ENCODE results near the gene PRXL2A. TPM values are rescaled to one million over a fixed set of nuclear protein-coding genes. Genes with fewer than 3 reads are reported as not detected.
A peak's percentile ranks its signal among the peaks of the same experiment; 100 is the strongest.

The PRXL2A gene
- total RNA-seq, 1 donor = 6.5 TPM

DNA sequence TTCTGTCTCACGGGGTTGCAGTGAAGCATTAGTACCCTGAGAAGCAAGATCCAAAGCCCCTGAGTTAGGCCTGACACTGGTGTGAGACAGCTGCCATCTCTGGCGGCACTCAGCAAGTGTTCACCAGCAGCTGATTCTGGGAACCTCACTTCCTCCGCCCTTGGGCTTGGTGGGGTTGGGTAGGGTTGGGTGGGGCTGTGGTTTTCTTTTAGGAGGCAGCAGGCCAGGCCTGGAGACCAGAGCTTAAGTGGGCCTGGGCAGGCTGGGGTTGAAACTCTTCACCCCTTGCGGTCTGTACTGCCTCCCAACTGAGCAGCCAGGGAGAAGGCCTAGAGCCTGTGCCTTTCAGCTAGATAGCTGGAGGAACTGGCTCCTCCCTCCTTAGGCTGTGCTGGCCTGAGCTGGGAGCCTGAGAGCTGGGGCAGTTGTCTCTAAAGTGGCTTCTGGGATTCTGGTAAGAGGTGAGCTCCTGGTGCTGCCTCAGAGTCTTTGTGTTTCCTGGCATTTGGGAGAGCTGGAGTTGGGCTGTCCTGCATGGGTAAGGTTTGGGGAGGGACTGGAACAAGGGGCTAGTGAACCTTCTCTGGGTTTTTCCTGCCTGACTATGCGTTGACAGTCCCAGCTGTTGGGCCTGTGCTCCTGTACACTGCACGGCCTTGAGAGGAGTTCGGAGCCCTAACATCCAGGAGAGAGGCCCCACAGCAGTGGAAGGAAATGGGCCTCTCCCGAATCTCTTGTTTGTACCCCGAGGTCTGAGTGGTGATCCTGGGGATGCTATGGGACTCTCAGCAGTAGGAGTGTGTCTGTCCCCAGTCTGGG, 50.9 kb downstream of the PRXL2A start:
- peak in 2 of 3 donors; percentile 74 to 80 for DNase-seq (ENCODE audit: low read depth in 2 of 3, low spot score in 2 of 3)

DNA sequence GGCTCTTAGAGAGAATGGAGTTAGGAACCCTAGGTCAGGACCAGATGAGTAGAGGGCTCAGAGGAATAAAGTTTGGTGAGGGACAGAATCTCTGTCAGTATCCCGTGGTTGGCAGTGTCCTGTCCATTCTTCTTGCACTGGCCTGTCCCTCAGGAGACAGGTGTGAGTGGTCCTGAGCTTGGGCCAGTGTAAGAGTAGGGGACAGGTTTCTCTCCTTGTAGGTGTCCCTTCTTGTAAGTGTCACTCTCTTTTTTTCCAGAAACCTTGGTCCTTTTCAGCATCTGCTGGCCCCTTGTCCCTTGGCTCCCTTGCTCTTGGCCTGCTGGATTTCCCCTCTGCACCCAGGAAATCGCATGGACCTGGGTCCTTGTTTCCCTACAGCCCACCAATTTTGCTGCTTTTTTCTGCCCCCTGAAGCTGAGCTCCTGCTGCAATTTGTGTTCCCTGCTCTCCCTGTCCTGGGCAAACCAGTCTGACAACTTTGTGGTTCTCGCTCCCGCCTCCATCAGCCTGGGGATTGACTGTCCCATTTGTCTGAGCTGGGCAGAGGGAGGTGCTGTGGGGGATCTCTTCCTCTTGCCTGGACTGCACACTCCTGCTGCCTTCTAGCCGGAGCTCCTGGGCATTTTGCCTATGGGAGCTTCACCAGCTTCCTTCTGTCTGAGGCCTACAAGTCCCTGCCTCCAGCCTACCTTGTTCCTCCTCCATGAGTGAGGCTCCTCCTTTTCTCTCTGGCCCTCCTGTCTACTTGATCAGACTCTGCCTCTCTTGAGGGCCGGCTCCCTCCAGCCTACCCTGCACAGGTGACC, 52.3 kb downstream of the PRXL2A start:
- no peak for DNase-seq (ENCODE audit: low read depth in 2 of 3, low spot score in 2 of 3)

GRCh38 chr10:80461208-80462183, 53.1 kb downstream of the PRXL2A start:
- DNase-seq (ENCODE audit: low read depth in 2 of 3, low spot score in 2 of 3) = no peak

DNA sequence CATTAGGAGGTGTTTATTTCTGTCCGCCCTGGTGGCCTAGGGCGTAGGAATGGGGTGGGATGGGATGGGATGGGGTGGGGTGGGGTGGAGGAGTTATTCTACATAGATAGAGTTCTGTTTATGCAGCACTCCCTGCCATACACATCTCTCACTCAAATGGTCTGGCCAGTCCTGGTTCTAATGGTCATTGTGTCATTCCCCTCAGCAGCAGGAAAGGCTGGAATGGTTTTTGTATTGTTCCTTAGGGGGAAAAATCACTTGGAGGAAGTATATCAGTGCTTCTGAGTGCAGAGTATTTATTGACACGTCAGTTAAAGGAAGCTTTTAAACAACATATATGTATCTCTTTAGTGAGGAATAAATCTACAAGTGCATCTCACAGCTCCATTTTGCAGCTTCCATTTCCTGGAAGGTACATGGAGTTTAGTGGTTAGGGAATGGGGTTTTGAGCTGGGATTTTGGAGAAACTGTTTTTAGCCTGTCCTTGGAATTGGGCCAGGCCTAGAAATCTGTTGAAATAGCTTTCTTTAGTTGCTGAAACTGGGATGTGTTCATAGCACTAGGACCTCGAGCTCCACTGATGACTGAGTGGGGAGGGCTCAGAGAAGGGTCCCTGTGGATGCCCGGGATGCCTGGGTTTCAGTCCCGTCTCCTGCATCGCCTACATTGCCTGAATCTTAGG, 54.1 kb downstream of the PRXL2A start:
- no peak for DNase-seq (ENCODE audit: low read depth in 2 of 3, low spot score in 2 of 3)

- no peak for DNase-seq (ENCODE audit: low read depth in 2 of 3, low spot score in 2 of 3)
Measured at GRCh38 chr10:80462981-80463741, 54.8 kb downstream of the PRXL2A start.

DNA sequence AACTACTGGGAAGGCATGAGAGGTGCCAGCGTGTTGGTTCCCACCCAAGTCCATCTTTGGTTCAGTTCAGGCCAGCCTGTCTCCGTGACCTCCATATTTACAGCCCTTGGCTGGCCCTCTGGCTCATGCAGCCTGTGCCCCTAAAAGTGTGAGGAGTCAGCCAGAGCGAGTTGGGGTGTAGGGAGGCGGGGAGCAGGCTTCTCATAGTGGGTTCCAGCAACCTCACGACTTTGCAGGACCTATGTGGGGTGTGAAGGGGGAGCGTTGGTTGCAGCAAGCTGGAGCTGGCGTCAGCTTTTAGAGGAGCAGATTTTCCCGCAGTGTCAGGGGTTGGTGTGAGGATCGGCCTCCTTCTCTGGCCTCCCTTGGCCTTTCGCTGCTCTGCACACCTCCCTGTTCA, 55.5 kb downstream of the PRXL2A start:
- no peak for DNase-seq (ENCODE audit: low read depth in 2 of 3, low spot score in 2 of 3)

DNA sequence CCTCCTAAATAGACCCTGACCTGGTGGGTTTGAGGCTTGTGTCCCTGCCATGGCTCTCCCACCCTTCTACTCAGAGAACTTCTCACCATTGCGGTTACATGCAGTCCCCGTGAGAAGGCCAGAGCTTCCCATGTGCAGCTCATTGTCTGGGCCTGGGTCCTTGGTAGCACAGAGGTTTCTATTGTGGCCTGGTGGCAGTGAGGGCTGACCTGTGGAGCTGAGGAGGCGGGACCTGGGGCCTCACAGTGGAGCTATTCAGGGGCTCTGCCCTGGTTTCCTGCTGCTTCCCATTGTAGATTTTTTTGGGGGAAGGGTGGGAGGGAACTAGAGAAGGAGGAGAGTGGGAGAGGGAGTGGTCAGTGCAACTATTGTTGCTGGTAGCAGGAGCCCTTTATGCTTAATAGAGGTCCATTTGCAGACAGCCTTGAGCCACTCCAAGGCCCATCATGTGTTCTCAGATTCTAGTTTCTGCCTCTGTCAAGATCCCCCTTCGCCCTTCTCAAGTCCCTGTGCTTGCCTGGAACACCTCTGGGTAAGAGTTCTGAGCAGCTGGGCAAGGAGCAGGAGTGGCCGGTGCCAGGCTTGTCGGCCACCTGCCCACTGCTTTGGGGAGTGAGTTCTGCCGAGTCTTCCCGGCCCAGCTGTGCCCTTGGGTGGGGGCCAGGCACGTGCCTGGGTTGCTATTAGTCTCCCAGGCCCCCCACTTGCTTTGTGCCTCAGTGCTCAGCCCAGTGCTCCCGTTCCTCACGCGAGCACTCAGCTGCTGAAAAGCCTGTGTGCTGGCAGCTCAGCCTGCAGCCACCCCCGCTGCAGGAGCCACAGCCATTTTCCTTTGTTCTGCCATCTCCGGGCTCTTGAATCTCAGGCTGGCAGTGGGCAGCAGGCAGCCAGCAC, 56.5 kb downstream of the PRXL2A start:
- no peak for DNase-seq (ENCODE audit: low read depth in 2 of 3, low spot score in 2 of 3)

- no peak for DNase-seq (ENCODE audit: low read depth in 2 of 3, low spot score in 2 of 3)
Measured at GRCh38 chr10:80465451-80465835, 57.1 kb downstream of the PRXL2A start.

DNA sequence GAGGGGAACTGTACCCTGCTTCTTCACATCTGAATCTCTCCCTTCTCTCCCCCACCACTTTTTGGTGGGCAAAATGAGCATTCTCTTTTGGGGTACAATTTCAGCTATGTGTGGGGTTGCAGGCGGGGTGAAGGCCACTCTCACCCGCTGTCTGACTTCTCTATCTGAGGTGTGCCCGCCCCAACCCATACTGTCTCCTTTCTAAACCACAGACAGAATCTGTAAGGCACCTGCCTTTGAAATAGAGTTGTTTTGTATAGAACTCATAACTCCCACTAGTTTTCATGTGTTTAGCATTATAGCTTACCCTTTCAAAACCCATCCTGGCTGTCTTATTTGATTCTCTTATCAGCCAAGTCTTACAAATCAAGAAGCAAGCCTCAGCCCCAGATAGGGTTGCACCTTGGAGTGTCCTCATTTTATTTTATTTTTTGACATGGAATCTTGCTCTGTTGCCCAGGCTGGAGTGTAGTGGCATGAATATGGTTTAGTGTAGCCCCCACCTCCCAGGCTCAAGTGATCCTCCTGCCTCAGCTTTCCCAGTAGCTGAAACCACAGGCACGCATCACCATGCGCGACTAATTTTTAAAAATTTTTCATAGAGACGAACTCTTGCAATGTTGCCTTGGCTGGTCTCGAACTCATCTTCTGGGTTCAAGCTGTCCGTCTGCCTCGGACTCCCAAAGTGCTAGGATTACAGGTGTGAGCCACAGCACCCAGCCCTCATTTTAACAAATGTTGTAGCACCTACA, 57.7 kb downstream of the PRXL2A start:
- no peak for DNase-seq (ENCODE audit: low read depth in 2 of 3, low spot score in 2 of 3)

GRCh38 chr10:80466724-80467326, 58.5 kb downstream of the PRXL2A start:
- DNase-seq (ENCODE audit: low read depth in 2 of 3, low spot score in 2 of 3) = no peak

GRCh38 chr10:80468002-80468401, 59.7 kb downstream of the PRXL2A start:
- peak in 2 of 3 donors; percentile 57 to 64 for DNase-seq (ENCODE audit: low read depth in 2 of 3, low spot score in 2 of 3)

DNA sequence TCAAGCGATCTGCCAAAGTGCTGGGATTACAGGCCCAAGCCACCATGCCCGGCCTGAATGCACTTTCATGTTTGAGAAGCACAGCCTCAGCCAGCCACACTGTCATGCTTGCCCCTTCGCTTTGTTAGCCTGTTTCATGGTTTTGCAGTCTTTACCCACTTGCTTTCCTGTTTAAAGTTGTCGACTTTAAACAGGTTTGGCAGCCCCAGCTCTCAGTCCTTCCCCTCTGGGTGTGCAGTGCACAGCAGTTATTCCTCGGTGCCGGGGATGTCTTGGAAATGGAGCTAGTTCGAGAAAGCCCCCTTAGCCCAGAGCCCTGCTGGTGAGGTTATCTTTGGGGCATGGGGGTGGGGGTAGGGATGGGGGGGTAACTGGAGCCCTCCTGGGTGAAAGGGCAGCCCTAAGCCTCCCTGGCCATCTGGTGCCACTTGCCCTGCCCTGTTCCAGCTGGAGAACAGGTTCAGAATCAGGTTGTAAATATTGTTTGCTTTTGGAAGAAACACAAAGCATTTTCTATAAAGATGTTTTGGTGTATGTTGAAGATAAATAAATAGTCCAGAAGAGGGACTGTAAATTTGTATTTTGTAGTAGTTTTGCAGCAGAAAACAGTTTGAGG, 60.6 kb downstream of the PRXL2A start:
- no peak for DNase-seq (ENCODE audit: low read depth in 2 of 3, low spot score in 2 of 3)

DNA sequence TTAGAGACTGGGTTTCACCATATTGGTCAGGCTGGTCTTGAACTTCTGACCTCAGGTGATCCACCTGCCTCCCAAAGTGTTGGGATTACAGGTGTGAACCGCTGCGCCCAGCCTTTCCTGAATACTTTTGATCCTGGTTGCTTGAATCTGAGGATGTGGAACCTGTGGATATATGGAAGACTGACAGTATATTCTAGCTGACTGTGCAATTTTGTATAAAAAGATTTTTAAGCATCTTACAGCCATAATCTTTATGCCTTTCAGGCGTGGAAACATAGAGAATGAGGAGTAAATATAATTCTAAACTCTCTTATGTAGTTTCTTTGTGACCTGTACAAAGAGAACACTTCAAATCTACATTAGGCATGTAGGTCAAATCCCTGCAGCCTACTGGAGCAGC, 61.9 kb downstream of the PRXL2A start:
- no peak for DNase-seq (ENCODE audit: low read depth in 2 of 3, low spot score in 2 of 3)

- no peak for DNase-seq (ENCODE audit: low read depth in 2 of 3, low spot score in 2 of 3)
Measured at GRCh38 chr10:80471001-80471400, 62.6 kb downstream of the PRXL2A start.

DNA sequence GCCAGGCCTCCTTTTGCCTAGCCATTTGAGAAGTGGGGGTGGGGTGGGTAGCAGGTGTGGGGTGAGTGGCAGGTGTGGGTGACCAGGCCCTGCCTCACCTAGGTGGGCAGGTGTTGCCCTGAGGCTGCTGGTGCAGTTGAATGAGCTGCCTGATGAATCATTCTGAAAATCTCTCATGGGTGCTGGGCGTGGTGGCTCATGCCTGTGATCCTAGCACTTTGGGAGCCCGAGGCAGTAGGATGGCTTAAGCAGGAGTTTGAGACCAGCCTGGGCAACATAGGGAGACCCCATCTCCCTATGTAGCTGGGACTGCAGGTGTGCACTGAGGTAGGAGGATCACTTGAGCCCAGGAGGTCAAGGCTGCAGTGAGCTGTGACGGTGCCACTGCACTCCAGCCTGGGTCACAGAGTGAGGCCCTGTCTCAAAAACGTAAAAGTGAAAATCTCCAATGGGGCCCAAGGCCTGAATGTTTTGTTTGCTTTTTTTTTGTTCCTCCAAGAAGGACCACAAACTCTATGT, 63.4 kb downstream of the PRXL2A start:
- no peak for DNase-seq (ENCODE audit: low read depth in 2 of 3, low spot score in 2 of 3)

GRCh38 chr10:80472234-80473095, 64.1 kb downstream of the PRXL2A start:
- DNase-seq (ENCODE audit: low read depth in 2 of 3, low spot score in 2 of 3) = no peak

Measured in hematopoietic multipotent progenitor cell (in vitro differentiated cells).